SK-N-MC (cell line): ENCODE measurements around the gene HDDC2.
"Not testable (repeated sequence)": the region's sequence is repeated elsewhere in the genome, so short reads cannot be mapped to it uniquely, and the experiment has no call there.

Experiments used
- EZH2 ChIP-seq: fragments of 200-600 bp; sonication (generic); IDR thresholded peaks from one replicate; pipeline ENCODE4 v1.6.1; 2017; ENCODE audit warnings: antibody characterized with exemption
- FOXP2 ChIP-seq: optimal IDR thresholded peaks from 2 replicates; pipeline ENCODE3; 2011; ENCODE audit warnings: mild to moderate bottlenecking, moderate library complexity; ENCODE audit not compliant: insufficient read depth; ENCODE audit errors: extremely low read length, control extremely low read depth
- POLR2AphosphoS5 ChIP-seq: IDR thresholded peaks from 2 replicates; pipeline ENCODE4 v1.6.1; 2012; ENCODE audit warnings: mild to moderate bottlenecking, low read depth, low read length, borderline replicate concordance

- TF ChIP-seq POLR2AphosphoS5, FOXP2, EZH2: not testable (repeated sequence)
Observed at GRCh38 chr6:125282470-125282869, 19.3 kb downstream of the HDDC2 start.
